A549 (cell line): Measurements from ENCODE around the gene SLC17A9.

Experiments
- BHLHE40 ChIP-seq: IDR thresholded peaks from 2 replicates; pipeline ENCODE4 v1.6.1; 2012; ENCODE audit warnings: low read depth, low read length, inconsistent platforms
- CTCF ChIP-seq: fragments of >200 bp; sonication (Bioruptor Twin); formaldehyde crosslinking; IDR thresholded peaks from 3 replicates; pipeline ENCODE4 v1.5.1; 2016
- EHMT2 ChIP-seq: fragments of 200-600 bp; sonication (generic); IDR thresholded peaks from 2 replicates; pipeline ENCODE4 v1.6.1; 2016; ENCODE audit warnings: antibody characterized with exemption, low read depth, mild to moderate bottlenecking, moderate library complexity
- ELK1 ChIP-seq: fragments of 150-350 bp; IDR thresholded peaks from 2 replicates; pipeline ENCODE4 v1.6.1; 2014; ENCODE audit warnings: low read depth, mild to moderate bottlenecking, low read length
- EP300 ChIP-seq, 2 experiments: fragments of >200 bp; sonication (Bioruptor Twin); formaldehyde crosslinking; IDR thresholded peaks; 2 replicates in 1 of 2; 3 replicates in 1 of 2; pipeline ENCODE4 v1.6.1; 2016 to 2017
- JUN ChIP-seq, 2 experiments: fragments of >200 bp; sonication (Bioruptor Twin); formaldehyde crosslinking; IDR thresholded peaks; 2 replicates in 1 of 2; 3 replicates in 1 of 2; pipeline ENCODE4 v1.6.1; 2016 to 2017
- JUNB ChIP-seq: fragments of >200 bp; sonication (Bioruptor Twin); formaldehyde crosslinking; IDR thresholded peaks from 2 replicates; pipeline ENCODE4 v1.6.1; 2016
- MAX ChIP-seq: IDR thresholded peaks from 2 replicates; pipeline ENCODE4 v1.6.1; 2012
- NR3C1 ChIP-seq: fragments of >200 bp; sonication (Bioruptor Twin); formaldehyde crosslinking; IDR thresholded peaks from 3 replicates; pipeline ENCODE4 v1.6.1; 2017
- POLR2A ChIP-seq: IDR thresholded peaks from 2 replicates; pipeline ENCODE4 v1.6.1; 2012; ENCODE audit warnings: mild to moderate bottlenecking, low read length
- POLR2AphosphoS2 ChIP-seq: conservative IDR thresholded peaks from 2 replicates; pipeline ENCODE4 v1.6.1; 2012; ENCODE audit warnings: low read length, improper control_type of control experiment, inconsistent platforms
- REST ChIP-seq: fragments of 200-600 bp; sonication (generic); IDR thresholded peaks from 2 replicates; pipeline ENCODE4 v1.6.1; 2016; ENCODE audit warnings: antibody characterized with exemption, mild to moderate bottlenecking, moderate library complexity
- SMC3 ChIP-seq: fragments of >200 bp; sonication (Bioruptor Twin); formaldehyde crosslinking; IDR thresholded peaks from 3 replicates; pipeline ENCODE4 v1.6.1; 2018; ENCODE audit warnings: inconsistent platforms

GRCh38 chr20:62972845-62973745 is 20.6 kb downstream of the SLC17A9 start:
- TF ChIP-seq NR3C1 (no peak), JUNB (no peak), CTCF (no peak), MAX (no peak), JUN (IDR thresholded peaks at IDR 0.05) (no peak), BHLHE40 (no peak), POLR2A (no peak), REST (no peak), EP300 (IDR thresholded peaks at IDR 0.05) (no peak), ELK1 (no peak), POLR2AphosphoS2 (no peak), SMC3 (no peak), EHMT2 (no peak)
